ENCODE measurements around the gene TUBG1. TPM values are rescaled to one million over a fixed set of nuclear protein-coding genes. Genes with fewer than 3 reads are reported as not detected.

The TUBG1 gene
- 10 to 100 TPM; 42.3 to 51.5 TPM for total RNA-seq

GRCh38 chr17:42609182-42609813, at the start of gene TUBG1, which contains the start of gene RETREG3:
TSS of gene TUBG1 (plus strand) at chr17:42609683. CDS start at chr17:42609738, 55 bp downstream.
TSS of gene RETREG3 (minus strand) at chr17:42609374. CDS start at chr17:42609324, 50 bp downstream.
- peaks cover 44% of the 10 kb centered on the region for H3K4me1 Mint-ChIP-seq (ENCODE audit: low read depth)
- H3K9me3 Mint-ChIP-seq = no peaks in the 10 kb centered on the region

DNA sequence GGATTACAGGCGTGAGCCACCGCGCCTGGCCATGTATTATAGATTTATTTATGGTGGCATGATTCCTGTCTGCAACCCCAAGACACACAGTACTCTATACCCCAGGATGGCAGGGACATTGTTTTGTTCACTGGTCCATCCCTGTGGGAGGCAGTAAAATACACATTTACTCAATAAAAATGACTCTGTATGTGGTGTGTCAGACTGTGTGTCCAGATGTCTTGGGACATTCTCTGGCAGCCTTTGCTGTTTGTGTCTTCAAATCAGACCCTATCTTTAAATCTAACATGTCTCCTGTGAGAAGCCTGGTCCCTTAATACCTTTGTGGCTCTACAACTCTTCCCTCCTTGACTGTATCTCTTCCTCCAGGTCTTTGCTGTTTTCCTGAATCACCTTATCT, 49.2 kb upstream of the TUBG1 start:
- ATAC-seq (replicated peaks in 1 of 2) (no peak), DNase-seq (no peak)
- no peaks in the 10 kb centered on the region for H3K9me3 Mint-ChIP-seq
- H3K4me3 Mint-ChIP-seq = peak overlapping the region; percentile 66 to 92
- H3K27me3 Mint-ChIP-seq (ENCODE audit: low read depth) = no peaks in the 10 kb centered on the region
- peaks cover 44% of the 10 kb centered on the region for H3K4me1 Mint-ChIP-seq (ENCODE audit: low read depth)
- peak overlapping the region; percentile 22 for H3K27ac Mint-ChIP-seq
- peaks cover 1 to 2% of the 10 kb centered on the region in 2 donors for H3K36me3 Mint-ChIP-seq (ENCODE audit: insufficient read depth in 2 of 2)

More at GRCh38 chr17:42609182-42609813, at the start of gene TUBG1, which contains the start of gene RETREG3:
- Mint-ChIP-seq H3K36me3 (ENCODE audit: insufficient read depth in 2 of 2) (peaks cover 5 to 11% of the 10 kb centered on the region in 2 donors), H3K4me3 (peak within 1 kb of the TSS; percentile 98 to 100), H3K27me3 (ENCODE audit: low read depth) (no peaks in the 10 kb centered on the region), H3K27ac (peak within 1 kb of the TSS; percentile 94)
- peak; percentile 93 to 94 for ATAC-seq (replicated peaks in 1 of 2)
- peak; percentile 99 to 100 for DNase-seq

GRCh38 chr17:42561897-42562387, 47.5 kb upstream of the TUBG1 start, which contains the start of gene COASY:
TSS of gene COASY (plus strand) at chr17:42562148. CDS start at chr17:42562623, 475 bp downstream.
- peaks cover 43% of the 10 kb centered on the region for H3K4me1 Mint-ChIP-seq (ENCODE audit: low read depth)
- no peaks in the 10 kb centered on the region for H3K27me3 Mint-ChIP-seq (ENCODE audit: low read depth)

DNA sequence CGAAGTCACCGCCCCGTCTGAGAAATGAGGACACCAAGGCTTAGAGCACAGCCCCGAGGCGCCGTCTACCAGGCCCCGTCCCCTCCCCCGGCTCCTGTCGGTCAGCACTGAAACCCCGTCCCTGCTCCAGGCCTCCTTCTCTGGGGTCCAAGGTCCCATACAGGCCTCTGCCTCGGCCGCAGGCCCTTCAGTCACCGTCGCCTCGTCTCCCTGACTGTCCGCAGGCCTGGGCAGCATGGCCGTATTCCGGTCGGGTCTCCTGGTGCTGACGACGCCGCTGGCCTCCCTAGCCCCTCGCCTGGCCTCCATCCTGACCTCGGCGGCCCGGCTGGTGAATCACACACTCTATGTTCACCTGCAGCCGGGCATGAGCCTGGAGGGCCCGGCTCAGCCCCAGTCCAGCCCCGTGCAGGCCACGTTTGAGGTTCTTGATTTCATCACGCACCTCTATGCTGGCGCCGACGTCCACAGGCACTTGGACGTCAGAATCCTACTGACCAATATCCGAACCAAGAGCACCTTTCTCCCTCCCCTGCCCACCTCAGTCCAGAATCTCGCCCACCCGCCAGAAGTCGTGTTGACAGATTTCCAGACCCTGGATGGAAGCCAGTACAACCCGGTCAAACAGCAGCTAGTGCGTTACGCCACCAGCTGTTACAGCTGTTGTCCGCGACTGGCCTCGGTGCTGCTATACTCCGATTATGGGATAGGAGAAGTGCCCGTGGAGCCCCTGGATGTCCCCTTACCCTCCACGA, 46.9 kb upstream of the TUBG1 start:
- peaks cover 1 to 5% of the 10 kb centered on the region in 2 donors for H3K36me3 Mint-ChIP-seq (ENCODE audit: insufficient read depth in 2 of 2)
- ATAC-seq (replicated peaks in 1 of 2) (peak; percentile 10 to 14), DNase-seq (peak; percentile 32 to 39)
- peak overlapping the region; percentile 92 for H3K4me3 Mint-ChIP-seq
- no peaks in the 10 kb centered on the region for H3K27me3 Mint-ChIP-seq (ENCODE audit: low read depth)
- peak overlapping the region; percentile 91 for H3K27ac Mint-ChIP-seq
- peaks cover 44% of the 10 kb centered on the region for H3K4me1 Mint-ChIP-seq (ENCODE audit: low read depth)
- no peaks in the 10 kb centered on the region for H3K9me3 Mint-ChIP-seq

More at GRCh38 chr17:42561897-42562387, 47.5 kb upstream of the TUBG1 start, which contains the start of gene COASY:
- Mint-ChIP-seq H3K27ac (peak within 1 kb of the TSS; percentile 91), H3K36me3 (ENCODE audit: insufficient read depth in 2 of 2) (peaks cover 1 to 5% of the 10 kb centered on the region in 2 donors), H3K4me3 (peak within 1 kb of the TSS; percentile 92), H3K9me3 (no peaks in the 10 kb centered on the region)
- DNase-seq (peak; percentile 94 to 96), ATAC-seq (replicated peaks in 1 of 2) (peak; percentile 78 to 82)

DNA sequence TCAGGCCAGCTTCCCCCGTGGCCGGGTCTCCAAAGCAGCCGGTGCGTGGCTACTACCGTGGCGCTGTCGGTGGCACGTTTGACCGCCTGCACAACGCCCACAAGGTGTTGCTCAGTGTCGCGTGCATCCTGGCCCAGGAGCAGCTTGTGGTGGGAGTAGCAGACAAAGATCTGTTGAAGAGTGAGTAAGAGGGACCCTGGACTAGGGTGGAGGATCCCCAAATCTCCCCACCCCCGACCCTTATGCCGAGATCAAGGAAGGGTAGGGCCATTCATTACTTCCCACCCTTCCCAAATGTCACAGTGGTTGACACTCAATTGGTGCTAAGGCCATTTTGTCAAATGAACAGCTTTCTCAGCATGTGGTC, 46.4 kb upstream of the TUBG1 start:
- Mint-ChIP-seq H3K27ac (peak overlapping the region; percentile 24), H3K9me3 (no peaks in the 10 kb centered on the region), H3K4me1 (ENCODE audit: low read depth) (peaks cover 49% of the 10 kb centered on the region), H3K27me3 (ENCODE audit: low read depth) (no peaks in the 10 kb centered on the region), H3K4me3 (peak overlapping the region; percentile 92), H3K36me3 (ENCODE audit: insufficient read depth in 2 of 2) (peaks cover 3 to 8% of the 10 kb centered on the region in 2 donors)
- ATAC-seq (replicated peaks in 1 of 2) = no peak
- no peak for DNase-seq

DNA sequence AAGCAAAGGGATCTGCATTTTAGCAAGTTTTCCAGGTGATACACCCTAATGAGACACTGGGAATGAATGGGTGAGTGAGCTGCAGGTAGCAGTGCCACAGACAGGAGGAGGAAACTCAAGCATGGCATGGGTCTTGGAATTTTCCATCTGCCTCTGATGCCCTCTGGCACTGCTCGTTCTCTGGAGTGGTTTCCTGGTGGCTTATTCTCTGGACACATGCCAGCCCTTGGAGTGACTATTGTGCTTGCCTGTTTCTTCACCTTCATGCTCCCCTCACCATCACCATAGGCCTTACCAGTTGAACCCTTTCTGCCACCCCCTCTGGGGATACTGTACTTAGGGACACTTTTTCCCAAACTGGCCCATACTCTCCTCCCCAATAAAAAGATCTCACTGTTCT, 45.9 kb upstream of the TUBG1 start:
- Mint-ChIP-seq H3K4me3 (peak overlapping the region; percentile 92), H3K36me3 (ENCODE audit: insufficient read depth in 2 of 2) (peaks cover 3 to 8% of the 10 kb centered on the region in 2 donors), H3K27me3 (ENCODE audit: low read depth) (no peaks in the 10 kb centered on the region), H3K4me1 (ENCODE audit: low read depth) (peaks cover 51% of the 10 kb centered on the region), H3K27ac (no peak overlapping the region), H3K9me3 (no peaks in the 10 kb centered on the region)
- DNase-seq = no peak
- no peak for ATAC-seq (replicated peaks in 1 of 2)

DNA sequence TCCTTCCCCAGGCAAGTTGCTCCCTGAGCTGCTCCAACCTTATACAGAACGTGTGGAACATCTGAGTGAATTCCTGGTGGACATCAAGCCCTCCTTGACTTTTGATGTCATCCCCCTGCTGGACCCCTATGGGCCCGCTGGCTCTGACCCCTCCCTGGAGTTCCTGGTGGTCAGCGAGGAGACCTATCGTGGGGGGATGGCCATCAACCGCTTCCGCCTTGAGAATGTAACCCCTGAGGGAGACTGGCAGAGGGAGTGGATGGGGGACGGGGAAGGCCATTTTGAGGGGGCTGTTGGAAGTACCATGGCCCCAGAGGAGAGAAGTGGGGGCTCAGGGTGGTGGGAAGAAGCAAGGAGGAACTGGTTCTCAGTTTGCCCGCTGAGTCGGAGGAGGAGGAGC, 45.5 kb upstream of the TUBG1 start:
- Mint-ChIP-seq H3K27me3 (ENCODE audit: low read depth) (no peaks in the 10 kb centered on the region), H3K9me3 (no peaks in the 10 kb centered on the region), H3K27ac (no peak overlapping the region), H3K4me3 (peak overlapping the region; percentile 92), H3K4me1 (ENCODE audit: low read depth) (peaks cover 55% of the 10 kb centered on the region), H3K36me3 (ENCODE audit: insufficient read depth in 2 of 2) (peaks cover 5 to 8% of the 10 kb centered on the region in 2 donors)
- DNase-seq = no peak
- ATAC-seq (replicated peaks in 1 of 2) = no peak

GRCh38 chr17:42564815-42565522, 44.5 kb upstream of the TUBG1 start:
- H3K4me1 Mint-ChIP-seq (ENCODE audit: low read depth) = peaks cover 59% of the 10 kb centered on the region
- ATAC-seq (replicated peaks in 1 of 2) = no peak
- no peaks in the 10 kb centered on the region for H3K27me3 Mint-ChIP-seq (ENCODE audit: low read depth)
- peak overlapping the region in 1 of 2 donors; percentile 50 for H3K4me3 Mint-ChIP-seq
- H3K9me3 Mint-ChIP-seq = no peaks in the 10 kb centered on the region
- DNase-seq = no peak
- H3K27ac Mint-ChIP-seq = peak overlapping the region; percentile 50
- peaks cover 5 to 10% of the 10 kb centered on the region in 2 donors for H3K36me3 Mint-ChIP-seq (ENCODE audit: insufficient read depth in 2 of 2)

GRCh38 chr17:42565523-42566214, 43.8 kb upstream of the TUBG1 start:
- no peaks in the 10 kb centered on the region for H3K27me3 Mint-ChIP-seq (ENCODE audit: low read depth)
- H3K4me1 Mint-ChIP-seq (ENCODE audit: low read depth) = peaks cover 55% of the 10 kb centered on the region
- DNase-seq = no peak
- H3K36me3 Mint-ChIP-seq (ENCODE audit: insufficient read depth in 2 of 2) = peaks cover 5 to 14% of the 10 kb centered on the region in 2 donors
- H3K4me3 Mint-ChIP-seq = peak overlapping the region; percentile 85 to 97
- no peak for ATAC-seq (replicated peaks in 1 of 2)
- no peaks in the 10 kb centered on the region for H3K9me3 Mint-ChIP-seq
- H3K27ac Mint-ChIP-seq = no peak overlapping the region

- Mint-ChIP-seq H3K27ac (peak overlapping the region; percentile 90), H3K36me3 (ENCODE audit: insufficient read depth in 2 of 2) (peaks cover 5 to 15% of the 10 kb centered on the region in 2 donors), H3K4me1 (ENCODE audit: low read depth) (peaks cover 52% of the 10 kb centered on the region), H3K4me3 (peak overlapping the region; percentile 85 to 97), H3K9me3 (no peaks in the 10 kb centered on the region), H3K27me3 (ENCODE audit: low read depth) (no peaks in the 10 kb centered on the region)
- ATAC-seq (replicated peaks in 1 of 2) = no peak
- no peak for DNase-seq
Observed at GRCh38 chr17:42566215-42566882, 43.1 kb upstream of the TUBG1 start.

DNA sequence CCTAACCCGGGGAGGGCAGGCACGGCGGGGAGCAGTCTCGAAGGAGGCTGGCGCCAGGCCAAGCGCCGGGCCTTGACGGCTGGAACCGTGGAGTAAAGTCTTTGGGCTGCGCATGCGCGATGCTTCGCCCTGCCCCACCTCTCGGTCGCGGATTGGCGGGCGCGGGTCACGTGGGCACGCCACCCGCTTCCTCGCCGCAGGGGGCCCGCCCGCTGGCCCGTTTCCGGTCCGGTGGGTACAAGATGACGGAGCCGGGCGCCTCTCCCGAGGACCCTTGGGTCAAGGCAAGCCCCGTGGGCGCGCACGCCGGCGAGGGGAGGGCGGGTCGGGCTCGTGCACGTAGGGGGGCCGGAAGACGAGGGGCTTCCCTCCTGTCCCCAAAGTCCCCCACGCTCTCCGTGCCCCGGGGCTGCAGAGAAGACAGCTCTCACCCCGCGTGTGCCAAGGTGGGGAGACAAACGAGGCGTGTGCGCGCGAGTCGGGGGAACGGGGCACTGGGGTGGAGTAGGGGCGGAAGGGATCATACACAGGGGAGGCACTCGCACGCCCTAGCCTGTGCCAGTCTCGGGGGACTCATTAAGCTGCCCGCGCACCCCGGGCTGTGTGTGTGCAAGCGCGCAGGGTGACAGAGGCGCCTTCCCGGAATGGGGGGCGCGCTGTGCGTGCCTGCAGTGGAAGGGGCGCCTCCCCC, 42.5 kb upstream of the TUBG1 start, which contains the start of gene MLX:
Gene MLX, plus strand, starts transcription at position 218 of the 691 bp plus-strand sequence. Its CDS starts 25 bp downstream, at position 243.
- H3K4me3 Mint-ChIP-seq = peak within 1 kb of the TSS; percentile 85 to 97
- DNase-seq (peak; percentile 95 to 97), ATAC-seq (replicated peaks in 1 of 2) (peak; percentile 83 to 84)
- peaks cover 52% of the 10 kb centered on the region for H3K4me1 Mint-ChIP-seq (ENCODE audit: low read depth)
- H3K27me3 Mint-ChIP-seq (ENCODE audit: low read depth) = no peaks in the 10 kb centered on the region
- H3K9me3 Mint-ChIP-seq = no peaks in the 10 kb centered on the region
- peaks cover 5 to 18% of the 10 kb centered on the region in 2 donors for H3K36me3 Mint-ChIP-seq (ENCODE audit: insufficient read depth in 2 of 2)
- H3K27ac Mint-ChIP-seq = peak within 1 kb of the TSS; percentile 90

All from activated T-cell treated with anti-CD3 and anti-CD28 coated beads, Interleukin-2, amount 50 U/mL, for 72 hours (primary cell).